Neuronal stem cell (in vitro differentiated cells): Measurements from ENCODE around the gene ZNF652.
A peak's percentile ranks its signal among the peaks of the same experiment; 100 is the strongest.
"Not testable (repeated sequence)": the region's sequence is repeated elsewhere in the genome, so short reads cannot be mapped to it uniquely, and the experiment has no call there.

Source experiments
- DNase-seq: peaks from one replicate; pipeline ENCODE4 v3.0.0-alpha.2; 2013; ENCODE audit warnings: low spot score
- H2AFZ ChIP-seq: one replicate; pipeline ENCODE4 v1.6.1; 2013; ENCODE audit warnings: mild to moderate bottlenecking, low read length, inconsistent platforms
- H2AK5ac ChIP-seq: 2 replicates; pipeline ENCODE4 v1.6.1; 2013; ENCODE audit warnings: low read depth, mild to moderate bottlenecking, inconsistent platforms, low read length, moderate library complexity, mixed read lengths
- H2BK120ac ChIP-seq: 2 replicates; pipeline ENCODE4 v1.6.1; 2013; ENCODE audit warnings: low read depth, mild to moderate bottlenecking, inconsistent platforms, low read length, moderate library complexity, mixed read lengths
- H2BK12ac ChIP-seq: one replicate; pipeline ENCODE4 v1.6.1; 2013; ENCODE audit warnings: low read length, inconsistent platforms
- H2BK15ac ChIP-seq: 2 replicates; pipeline ENCODE4 v1.6.1; 2013; ENCODE audit warnings: mild to moderate bottlenecking, low read length, inconsistent platforms, mixed read lengths
- H2BK5ac ChIP-seq: one replicate; pipeline ENCODE4 v1.6.1; 2013; ENCODE audit warnings: inconsistent platforms, mild to moderate bottlenecking, low read length, moderate library complexity
- H3K14ac ChIP-seq: one replicate; pipeline ENCODE4 v1.6.1; 2013; ENCODE audit warnings: low read length, inconsistent platforms
- H3K18ac ChIP-seq: 2 replicates; pipeline ENCODE4 v1.6.1; 2013; ENCODE audit warnings: low read length, inconsistent platforms
- H3K23ac ChIP-seq: 2 replicates; pipeline ENCODE4 v1.6.1; 2013; ENCODE audit warnings: low read depth, mild to moderate bottlenecking, mixed read lengths, low read length, inconsistent platforms; ENCODE audit not compliant: poor library complexity
- H3K27ac ChIP-seq: replicated peaks from 3 replicates; pipeline ENCODE4 v1.5.1; 2013; ENCODE audit warnings: low read length, inconsistent platforms
- H3K27me3 ChIP-seq, 3 experiments: 2 replicates each; pipeline ENCODE4 v1.6.1; 2013; ENCODE audit warnings: low read length in 3 of 3, mild to moderate bottlenecking in 2 of 3, inconsistent platforms in 1 of 3, low read depth in 1 of 3, mixed read lengths in 1 of 3, moderate library complexity in 1 of 3; ENCODE audit not compliant: control insufficient read depth in 3 of 3, insufficient read depth in 3 of 3
- H3K36me3 ChIP-seq, 2 donors: replicated peaks in 1 of 2; 2 replicates each; pipeline ENCODE4 v1.6.1; 2013; ENCODE audit warnings: low read length in 2 of 2; ENCODE audit not compliant: control insufficient read depth in 2 of 2, insufficient read depth in 2 of 2
- H3K4ac ChIP-seq: 2 replicates; pipeline ENCODE4 v1.6.1; 2013; ENCODE audit warnings: inconsistent platforms, mild to moderate bottlenecking, low read length, moderate library complexity
- H3K4me1 ChIP-seq, 2 donors: 1 replicate in 1 of 2; 2 replicates in 1 of 2; pipeline ENCODE4 v1.6.1; 2013; ENCODE audit warnings: low read length in 2 of 2, low read depth in 1 of 2; ENCODE audit not compliant: control insufficient read depth in 2 of 2, insufficient read depth in 1 of 2
- H3K4me2 ChIP-seq: one replicate; pipeline ENCODE4 v1.6.1; 2013; ENCODE audit warnings: mild to moderate bottlenecking, low read length, inconsistent platforms; ENCODE audit not compliant: insufficient read depth, poor library complexity, severe bottlenecking
- H3K4me3 ChIP-seq, 2 donors: 2 replicates each; pipeline ENCODE4 v1.5.1; 2013; ENCODE audit warnings: low read length in 2 of 2, mild to moderate bottlenecking in 2 of 2, inconsistent platforms in 1 of 2, moderate library complexity in 1 of 2
- H3K79me1 ChIP-seq: one replicate; pipeline ENCODE4 v1.6.1; 2013; ENCODE audit warnings: low read depth, mild to moderate bottlenecking, inconsistent platforms, low read length, moderate library complexity
- H3K9ac ChIP-seq: one replicate; pipeline ENCODE4 v1.6.1; 2013; ENCODE audit warnings: mild to moderate bottlenecking, low read depth, low read length, inconsistent platforms; ENCODE audit not compliant: poor library complexity
- H3K9me3 ChIP-seq, 2 donors: replicated peaks in 1 of 2; 2 replicates each; pipeline versions ENCODE3 to v1.6.1; 2013; ENCODE audit warnings: low read length in 2 of 2, mild to moderate bottlenecking in 2 of 2, inconsistent platforms in 1 of 2, low read depth in 1 of 2, mixed read lengths in 1 of 2, moderate library complexity in 1 of 2; ENCODE audit not compliant: control insufficient read depth in 2 of 2, insufficient read depth in 1 of 2
- H4K8ac ChIP-seq: one replicate; pipeline ENCODE4 v1.6.1; 2013; ENCODE audit warnings: low read depth, mild to moderate bottlenecking, inconsistent platforms, low read length, moderate library complexity
- H4K91ac ChIP-seq: one replicate; pipeline ENCODE4 v1.6.1; 2013; ENCODE audit warnings: low read length, low read depth, mild to moderate bottlenecking, inconsistent platforms; ENCODE audit not compliant: poor library complexity
- WGBS, 2 donors: extraction: QIAGEN DNeasy Blood & Tissue Kit; methylation state at CpG; one replicate each; pipeline ENCODE4 v1.1.7; 2013; ENCODE audit warnings: missing lambda C conversion rate in 2 of 2, mixed read lengths in 1 of 2; ENCODE audit not compliant: insufficient read length in 2 of 2, insufficient replicate concordance in 1 of 2; ENCODE audit errors: extremely low coverage in 2 of 2; 5-methylcytosine and 5-hydroxymethylcytosine counted together

The ZNF652 gene

DNA sequence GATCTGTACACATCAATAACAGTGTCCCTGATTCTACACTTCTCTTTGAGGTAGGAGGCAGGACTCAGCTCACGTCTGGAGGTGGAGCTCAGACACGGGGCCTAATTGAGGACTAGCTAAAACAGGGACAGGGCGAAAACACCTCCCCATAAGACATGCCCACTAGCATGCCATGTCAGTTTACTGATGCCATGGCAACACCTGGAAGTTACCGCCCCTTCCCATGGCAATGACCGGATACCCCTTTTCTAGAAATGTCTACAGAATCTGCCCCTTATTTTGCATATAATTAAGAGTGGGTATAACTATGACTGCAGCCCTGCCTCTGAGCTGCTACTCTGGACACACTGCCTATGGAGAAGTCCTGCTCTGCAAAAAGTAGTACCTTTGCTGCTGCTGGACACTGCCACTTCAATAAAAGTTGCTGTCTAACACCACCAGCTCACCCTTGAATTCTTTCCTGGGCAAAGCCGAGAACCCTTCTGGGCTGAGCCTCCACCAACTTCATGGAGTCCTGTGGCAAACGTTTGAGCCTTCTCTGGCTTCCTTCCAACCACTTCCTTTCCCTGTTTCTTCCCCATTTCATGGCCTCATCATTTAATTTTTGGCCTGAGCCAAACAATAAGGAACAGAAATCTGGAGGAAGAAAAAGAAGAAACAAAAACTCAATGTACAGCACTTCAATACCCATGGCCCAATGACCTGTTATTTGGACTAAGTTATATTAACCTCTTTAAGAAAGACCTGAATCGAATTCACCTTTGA, 31.6 kb upstream of the ZNF652 start:
- H3K79me1 ChIP-seq = no peaks in the 10 kb centered on the region
- H2BK120ac ChIP-seq = no peak overlapping the region
- peaks cover 0 to 8% (median 0%) of the 10 kb centered on the region in 3 experiments for H3K27me3 ChIP-seq
- H2BK15ac ChIP-seq = no peak overlapping the region
- no peak overlapping the region for H2AK5ac ChIP-seq
- no peak overlapping the region for H4K91ac ChIP-seq
- H3K36me3 ChIP-seq = no peaks in the 10 kb centered on the region
- H3K4ac ChIP-seq = no peak overlapping the region
- no peak overlapping the region for H2BK12ac ChIP-seq
- no peak overlapping the region for H2BK5ac ChIP-seq
- no peak overlapping the region for H2AFZ ChIP-seq
- no peak overlapping the region for H3K14ac ChIP-seq
- no peak overlapping the region for H3K4me2 ChIP-seq
- no peak overlapping the region for H3K9ac ChIP-seq
- no peak overlapping the region for H3K4me3 ChIP-seq
- peaks cover 3 to 8% of the 10 kb centered on the region in 2 donors for H3K4me1 ChIP-seq
- no peak for DNase-seq
- H3K18ac ChIP-seq = no peak overlapping the region
- no peak overlapping the region for H4K8ac ChIP-seq
- H3K9me3 ChIP-seq = no peaks in the 10 kb centered on the region
- no peak overlapping the region for H3K23ac ChIP-seq
- WGBS, 2 donors = no CpG with 5 or more reads among the region's 8 CpGs
- no peak overlapping the region for H3K27ac ChIP-seq

DNA sequence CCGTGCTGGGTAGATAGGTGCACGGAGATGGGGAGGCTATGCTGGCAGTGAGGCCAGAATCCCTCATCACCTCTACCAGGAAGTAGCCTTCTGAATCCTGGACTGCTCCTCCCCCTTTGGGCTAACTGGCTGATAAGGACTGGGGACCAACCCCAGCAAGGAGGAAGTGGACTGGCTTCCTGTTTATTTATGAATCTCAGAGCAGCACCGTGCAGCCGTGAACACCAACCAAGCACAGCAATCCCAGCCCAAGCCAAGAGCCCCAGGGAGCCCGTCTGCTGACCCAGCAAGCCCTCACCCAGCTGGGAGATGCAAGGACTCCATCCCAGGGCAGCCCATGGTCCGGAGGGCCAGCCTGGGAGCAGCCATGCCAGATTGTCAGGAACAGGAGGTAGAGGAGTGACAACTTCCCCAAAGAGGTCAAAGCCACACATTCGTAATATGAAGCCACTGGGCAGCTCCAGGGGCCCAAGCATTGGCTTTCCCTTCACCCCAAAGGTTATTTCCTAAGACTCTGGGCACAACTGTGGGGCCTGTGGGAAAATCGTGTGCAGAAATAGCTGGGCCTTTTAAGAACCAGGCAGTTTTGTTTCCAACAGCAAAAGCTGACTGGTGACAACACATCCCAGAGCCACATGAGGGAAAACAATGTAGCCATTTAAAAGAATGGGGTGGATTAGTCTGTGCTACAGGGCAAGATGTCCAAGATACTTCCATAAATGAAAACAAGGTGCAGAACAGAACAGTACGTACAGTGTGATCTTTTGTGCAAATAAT, 28.7 kb upstream of the ZNF652 start:
- Histone ChIP-seq H2BK15ac (no peak overlapping the region), H3K9ac (no peak overlapping the region), H2AK5ac (no peak overlapping the region), H3K27ac (no peak overlapping the region), H3K4me3 (no peak overlapping the region), H2BK5ac (peak overlapping the region; percentile 9), H3K18ac (peak overlapping the region; percentile 72), H3K23ac (no peak overlapping the region), H2BK120ac (no peak overlapping the region), H3K4me1 (peaks cover 3 to 8% of the 10 kb centered on the region in 2 donors), H3K4ac (no peak overlapping the region), H4K91ac (no peak overlapping the region), H4K8ac (no peak overlapping the region), H3K14ac (no peak overlapping the region), H3K79me1 (no peaks in the 10 kb centered on the region), H3K9me3 (no peaks in the 10 kb centered on the region), H3K27me3 (peaks cover 0 to 7% (median 0%) of the 10 kb centered on the region in 3 experiments), H2AFZ (peak overlapping the region; percentile 94), H3K36me3 (no peaks in the 10 kb centered on the region), H3K4me2 (no peak overlapping the region), H2BK12ac (peak overlapping the region; percentile 35)
- no CpG with 5 or more reads among the region's 9 CpGs for WGBS, 2 donors
- no peak for DNase-seq

DNA sequence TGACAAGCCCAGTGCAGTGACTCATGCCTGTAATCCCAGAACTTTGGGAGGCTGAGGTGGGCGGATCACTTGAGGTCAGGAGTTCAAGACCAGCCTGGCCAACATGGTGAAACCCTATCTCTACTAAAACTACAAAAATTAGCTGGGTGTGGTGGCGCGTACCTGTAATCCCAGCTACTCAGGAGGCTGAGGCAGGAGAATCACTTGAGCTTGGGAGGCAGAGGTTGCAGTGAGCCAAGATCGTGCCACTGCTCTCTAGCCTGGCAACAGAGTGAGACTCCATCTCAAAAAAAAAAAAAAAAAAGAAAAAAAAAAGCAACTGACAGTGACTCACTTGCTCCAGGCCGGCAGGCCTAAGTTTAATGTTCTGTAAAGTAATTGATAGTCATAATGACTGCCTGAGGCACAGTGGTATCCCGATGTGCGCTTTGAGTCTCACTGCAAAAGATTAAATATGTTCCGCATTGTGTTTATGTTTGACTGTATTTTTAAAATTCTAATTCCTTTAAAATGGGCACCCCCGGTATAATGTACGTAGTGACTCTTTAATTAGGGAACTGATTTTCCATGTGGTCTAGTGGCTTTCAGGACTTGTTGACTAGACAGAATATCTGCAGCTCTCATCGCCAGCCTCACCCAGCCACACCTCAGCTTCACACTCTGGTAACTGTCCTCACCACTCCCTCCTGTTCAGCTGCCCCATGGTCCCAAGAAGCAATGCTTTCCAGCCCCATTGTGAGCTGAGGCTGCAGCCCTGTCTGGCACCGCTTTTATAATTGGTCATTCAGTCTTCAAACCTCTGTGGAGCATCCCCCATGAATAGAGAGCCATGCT, 27.7 kb upstream of the ZNF652 start:
- not testable (repeated sequence) for H3K79me1 ChIP-seq, H3K9me3 ChIP-seq, H4K8ac ChIP-seq, H2BK5ac ChIP-seq, H3K23ac ChIP-seq, H2BK120ac ChIP-seq, H3K4me1 ChIP-seq, H3K36me3 ChIP-seq, H3K27ac ChIP-seq, H4K91ac ChIP-seq, H3K14ac ChIP-seq, DNase-seq, H3K9ac ChIP-seq, H3K4me3 ChIP-seq, H3K4ac ChIP-seq, H2BK12ac ChIP-seq, H2AK5ac ChIP-seq, H3K18ac ChIP-seq, H3K4me2 ChIP-seq, H2BK15ac ChIP-seq
- peak overlapping the region; percentile 94 for H2AFZ ChIP-seq
- no CpG with 5 or more reads among the region's 12 CpGs for WGBS, 2 donors
- peaks cover 0 to 13% (median 0%) of the 10 kb centered on the region in 3 experiments for H3K27me3 ChIP-seq
